K562 (cell line): ENCODE data around the gene ANKZF1. TPM values are rescaled to one million over a fixed set of nuclear protein-coding genes. Genes with fewer than 3 reads are reported as not detected.
A peak's percentile ranks its signal among the peaks of the same experiment; 100 is the strongest.

Experiments used
- AFF4 ChIP-seq: sonication (generic); formaldehyde crosslinking; IDR thresholded peaks from 2 replicates; pipeline ENCODE4 v1.8.0; 2023; ENCODE audit warnings: mild to moderate bottlenecking, missing genetic modification reagents
- BRF2 ChIP-seq: IDR thresholded peaks from 3 replicates; pipeline ENCODE4 v1.6.1; 2011; ENCODE audit warnings: borderline replicate concordance, mild to moderate bottlenecking; ENCODE audit not compliant: insufficient read length, insufficient read depth
- ETV5 ChIP-seq: sonication (generic); formaldehyde crosslinking; IDR thresholded peaks from 2 replicates; pipeline ENCODE4 v1.4.0; 2020; ENCODE audit warnings: low read depth, mild to moderate bottlenecking, missing genetic modification reagents
- FIP1L1 ChIP-seq: fragments of 200-400 bp; formaldehyde crosslinking; IDR thresholded peaks from 2 replicates; pipeline ENCODE4 v1.6.1; 2018; ENCODE audit warnings: mild to moderate bottlenecking, low read depth, low read length; ENCODE audit not compliant: poor library complexity, severe bottlenecking
- HDAC6 ChIP-seq: IDR thresholded peaks from 2 replicates; pipeline ENCODE4 v1.6.1; 2012; ENCODE audit warnings: low read depth, mild to moderate bottlenecking, control low read depth, inconsistent platforms, low read length, moderate library complexity
- HES1 ChIP-seq: fragments of 450-650 bp; IDR thresholded peaks from 2 replicates; pipeline ENCODE4 v1.6.1; 2016; ENCODE audit warnings: low read depth, mild to moderate bottlenecking, moderate library complexity
- PRDM10 ChIP-seq: fragments of 450-650 bp; IDR thresholded peaks from 2 replicates; pipeline ENCODE4 v1.6.1; 2018; ENCODE audit not compliant: partially characterized antibody
- RBM39 ChIP-seq: fragments of 200-400 bp; formaldehyde crosslinking; optimal IDR thresholded peaks from 2 replicates; pipeline ENCODE3; 2018; ENCODE audit warnings: low read depth, low read length
- TEAD4 ChIP-seq, 2 experiments: sonication (generic) in 1 of 2; formaldehyde crosslinking in 1 of 2; IDR thresholded peaks; 2 replicates each; pipeline versions ENCODE4 v1.6.1 to v1.8.0; 2012 to 2022; ENCODE audit warnings: borderline replicate concordance in 1 of 2, inconsistent platforms in 1 of 2, low read length in 1 of 2, mild to moderate bottlenecking in 1 of 2, missing genetic modification reagents in 1 of 2
- TFAP4 ChIP-seq: sonication (generic); formaldehyde crosslinking; IDR thresholded peaks from 2 replicates; pipeline ENCODE4 v1.8.0; 2022; ENCODE audit warnings: missing genetic modification reagents, mild to moderate bottlenecking, moderate library complexity, borderline replicate concordance
- ZBTB9 ChIP-seq: fragments of 450-650 bp; formaldehyde crosslinking; IDR thresholded peaks from 2 replicates; pipeline ENCODE4 v1.4.0; 2020; ENCODE audit warnings: mild to moderate bottlenecking, moderate library complexity
- polyA plus RNA-seq, 8 experiments: library from polyadenylated mRNA; depleted of rRNA in 4 of 8; stranded (reverse) in 5 of 8; unstranded in 3 of 8; fragments of >200 nt; fragmentation: Nextera tagmentation in 2 of 8; fragmentation: Illumina TruSeq in 1 of 8; extraction: Ambion mirVana in 2 of 8; extraction: Trizol in 1 of 8; gene quantifications; 2 replicates each; pipeline versions ENCODE4 v1.2.1 to v1.2.3, GENCODE V29; 2011 to 2014; ENCODE audit warnings: inconsistent platforms in 1 of 8, missing spikeins in 1 of 8
- total RNA-seq, 7 experiments: library from RNA; depleted of rRNA in 6 of 7; stranded (reverse); fragments of >200 nt in 6 of 7; fragmentation: Illumina TruSeq in 2 of 7; extraction: Trizol in 2 of 7; gene quantifications; 2 replicates each; pipeline versions ENCODE4 v1.2.1 to v1.2.3, GENCODE V29; 2011 to 2021; ENCODE audit warnings: low replicate concordance in 1 of 7

ANKZF1 gene
- total and polyA plus RNA-seq, 9 of the 15 experiments (the other 6 are each of a cell fraction or from before 2014, with no cell fraction given), result 3.1 to 60.6 (median 31.0) TPM

- TF ChIP-seq TFAP4 (CRISPR knock-in tag) (peak; percentile 99), FIP1L1 (peak; percentile 95), PRDM10 (peak; percentile 8), HDAC6 (no peak), ZBTB9 (CRISPR knock-in tag) (peak; percentile 90), ETV5 (CRISPR knock-in tag) (peak; percentile 81), TEAD4 (IDR thresholded peaks at IDR 0.05; ENCODE audit: low read length) (peak; percentile 97), TEAD4 (CRISPR knock-in tag; IDR thresholded peaks at IDR 0.05; ENCODE audit: borderline replicate concordance) (no peak), HES1 (peak; percentile 89), BRF2 (no peak), RBM39 (no peak), AFF4 (0 out of 2 replicates have a peak, but pooled peaks have one; percentile 69)
Measured at GRCh38 chr2:219279151-219279915, 49.7 kb downstream of the ANKZF1 start, which contains the start of gene DNAJB2 (continued).
